ENCODE data around the gene VPS26C.

VPS26C gene

DNA sequence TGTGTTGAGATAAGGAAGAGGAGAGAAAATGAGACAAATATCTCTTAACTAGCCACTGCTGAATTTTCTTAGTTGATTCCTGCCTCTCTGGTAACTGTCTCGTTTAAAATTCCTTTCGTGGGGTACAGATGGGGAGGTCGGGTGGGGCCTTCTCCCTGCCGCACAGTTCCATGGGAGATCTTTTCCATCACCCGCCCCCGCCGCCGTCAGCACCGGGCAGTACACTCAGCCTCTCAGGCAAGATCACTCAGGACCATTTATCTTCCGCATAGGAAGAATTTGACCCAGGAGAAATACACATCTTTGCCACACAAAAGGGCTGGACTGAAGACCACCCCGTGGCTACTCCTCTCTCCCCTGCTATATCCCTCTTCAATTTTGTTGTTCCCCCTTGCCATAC, 2.3 kb upstream of the VPS26C start:
- TF ChIP-seq ZFP3 (CRISPR knock-in tag; IDR thresholded peaks at IDR 0.05) (no peak), RARB (CRISPR knock-in tag; IDR thresholded peaks at IDR 0.05) (no peak), ZC3H10 (CRISPR knock-in tag; IDR thresholded peaks at IDR 0.05) (no peak), BACH2 (CRISPR knock-in tag; IDR thresholded peaks at IDR 0.05; ENCODE audit: borderline replicate concordance) (no peak), PPARA (CRISPR knock-in tag; IDR thresholded peaks at IDR 0.05; ENCODE audit: borderline replicate concordance) (no peak), SNAI2 (CRISPR knock-in tag; IDR thresholded peaks at IDR 0.05) (no peak), CSRNP3 (CRISPR knock-in tag; IDR thresholded peaks at IDR 0.05) (no peak), OSR1 (CRISPR knock-in tag; IDR thresholded peaks at IDR 0.05) (no peak), TCF4 (CRISPR knock-in tag; IDR thresholded peaks at IDR 0.05; ENCODE audit: borderline replicate concordance) (no peak), ISL1 (CRISPR knock-in tag; IDR thresholded peaks at IDR 0.05) (no peak), ZNF70 (CRISPR knock-in tag; IDR thresholded peaks at IDR 0.05) (no peak), ARNTL (CRISPR knock-in tag; IDR thresholded peaks at IDR 0.05; ENCODE audit: borderline replicate concordance, low read depth) (no peak), GLIS3 (CRISPR knock-in tag; IDR thresholded peaks at IDR 0.05) (no peak), ZNF8 (CRISPR knock-in tag; IDR thresholded peaks at IDR 0.05) (no peak), ZFP30 (CRISPR knock-in tag; IDR thresholded peaks at IDR 0.05) (no peak), CREB5 (CRISPR knock-in tag; IDR thresholded peaks at IDR 0.05; ENCODE audit: low read depth) (no peak)
- TF ChIP-seq, protein P1, sequence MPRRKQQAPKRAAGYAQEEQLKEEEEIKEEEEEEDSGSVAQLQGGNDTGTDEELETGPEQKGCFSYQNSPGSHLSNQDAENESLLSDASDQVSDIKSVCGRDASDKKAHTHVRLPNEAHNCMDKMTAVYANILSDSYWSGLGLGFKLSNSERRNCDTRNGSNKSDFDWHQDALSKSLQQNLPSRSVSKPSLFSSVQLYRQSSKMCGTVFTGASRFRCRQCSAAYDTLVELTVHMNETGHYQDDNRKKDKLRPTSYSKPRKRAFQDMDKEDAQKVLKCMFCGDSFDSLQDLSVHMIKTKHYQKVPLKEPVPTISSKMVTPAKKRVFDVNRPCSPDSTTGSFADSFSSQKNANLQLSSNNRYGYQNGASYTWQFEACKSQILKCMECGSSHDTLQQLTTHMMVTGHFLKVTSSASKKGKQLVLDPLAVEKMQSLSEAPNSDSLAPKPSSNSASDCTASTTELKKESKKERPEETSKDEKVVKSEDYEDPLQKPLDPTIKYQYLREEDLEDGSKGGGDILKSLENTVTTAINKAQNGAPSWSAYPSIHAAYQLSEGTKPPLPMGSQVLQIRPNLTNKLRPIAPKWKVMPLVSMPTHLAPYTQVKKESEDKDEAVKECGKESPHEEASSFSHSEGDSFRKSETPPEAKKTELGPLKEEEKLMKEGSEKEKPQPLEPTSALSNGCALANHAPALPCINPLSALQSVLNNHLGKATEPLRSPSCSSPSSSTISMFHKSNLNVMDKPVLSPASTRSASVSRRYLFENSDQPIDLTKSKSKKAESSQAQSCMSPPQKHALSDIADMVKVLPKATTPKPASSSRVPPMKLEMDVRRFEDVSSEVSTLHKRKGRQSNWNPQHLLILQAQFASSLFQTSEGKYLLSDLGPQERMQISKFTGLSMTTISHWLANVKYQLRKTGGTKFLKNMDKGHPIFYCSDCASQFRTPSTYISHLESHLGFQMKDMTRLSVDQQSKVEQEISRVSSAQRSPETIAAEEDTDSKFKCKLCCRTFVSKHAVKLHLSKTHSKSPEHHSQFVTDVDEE (CRISPR knock-in tag; IDR thresholded peaks at IDR 0.05): no peak
- ATAC-seq: no peak

DNA sequence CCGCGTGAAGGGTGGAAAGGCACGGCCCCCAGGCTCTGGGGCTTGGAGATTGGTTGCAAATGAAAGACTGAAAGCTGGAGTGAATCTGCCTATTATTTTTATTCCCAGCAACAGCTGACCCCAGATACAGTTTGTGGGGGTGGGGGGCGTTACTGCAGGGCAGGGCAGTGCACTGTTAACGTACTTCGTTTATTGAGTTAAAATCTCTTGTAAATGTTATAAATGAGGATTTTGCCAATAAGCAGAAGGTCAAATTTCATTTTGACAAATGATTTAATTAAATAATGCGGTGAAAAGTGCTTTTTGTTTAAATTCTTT, 1.0 kb upstream of the VPS26C start:
- TF ChIP-seq ISL1 (CRISPR knock-in tag; IDR thresholded peaks at IDR 0.05) (no peak), PATZ1 (CRISPR knock-in tag; IDR thresholded peaks at IDR 0.05; ENCODE audit: borderline replicate concordance) (peak; percentile 40; the same call in 1 of the 2 replicates)
- ATAC-seq: no peak

- TF ChIP-seq, protein P2, sequence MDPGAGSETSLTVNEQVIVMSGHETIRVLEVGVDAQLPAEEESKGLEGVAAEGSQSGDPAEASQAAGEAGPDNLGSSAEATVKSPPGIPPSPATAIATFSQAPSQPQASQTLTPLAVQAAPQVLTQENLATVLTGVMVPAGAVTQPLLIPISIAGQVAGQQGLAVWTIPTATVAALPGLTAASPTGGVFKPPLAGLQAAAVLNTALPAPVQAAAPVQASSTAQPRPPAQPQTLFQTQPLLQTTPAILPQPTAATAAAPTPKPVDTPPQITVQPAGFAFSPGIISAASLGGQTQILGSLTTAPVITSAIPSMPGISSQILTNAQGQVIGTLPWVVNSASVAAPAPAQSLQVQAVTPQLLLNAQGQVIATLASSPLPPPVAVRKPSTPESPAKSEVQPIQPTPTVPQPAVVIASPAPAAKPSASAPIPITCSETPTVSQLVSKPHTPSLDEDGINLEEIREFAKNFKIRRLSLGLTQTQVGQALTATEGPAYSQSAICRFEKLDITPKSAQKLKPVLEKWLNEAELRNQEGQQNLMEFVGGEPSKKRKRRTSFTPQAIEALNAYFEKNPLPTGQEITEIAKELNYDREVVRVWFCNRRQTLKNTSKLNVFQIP (CRISPR knock-in tag; IDR thresholded peaks at IDR 0.05; ENCODE audit: borderline replicate concordance, low read depth): no peak
- no peak for TF ChIP-seq ESRRG (CRISPR knock-in tag; IDR thresholded peaks at IDR 0.05)
- TF ChIP-seq GLIS3 (CRISPR knock-in tag; IDR thresholded peaks at IDR 0.05): no peak
- TF ChIP-seq, protein P1 (CRISPR knock-in tag; IDR thresholded peaks at IDR 0.05): no peak
- TF ChIP-seq SNAI2 (CRISPR knock-in tag; IDR thresholded peaks at IDR 0.05): no peak
- ATAC-seq: peak; percentile 34
These were observed 466 bp downstream of the VPS26C start for GRCh38 chr21:37266515-37267221.
